ENCODE measurements around the gene RAX2.

Gene RAX2

GRCh38 chr19:3800996-3801395, 29.0 kb upstream of the RAX2 start:
- DNase-seq = no peak

- no peak for DNase-seq
These were observed 26.1 kb upstream of the RAX2 start for GRCh38 chr19:3798137-3798536.

GRCh38 chr19:3796358-3796757, 24.3 kb upstream of the RAX2 start:
- no peak for DNase-seq

- DNase-seq = no peak
These were observed 21.8 kb upstream of the RAX2 start for GRCh38 chr19:3793799-3794198.

GRCh38 chr19:3792114-3792513, 20.1 kb upstream of the RAX2 start:
- DNase-seq = no peak

- no peak for DNase-seq
These were observed 18.9 kb upstream of the RAX2 start for GRCh38 chr19:3790941-3791340.

GRCh38 chr19:3790209-3790734, 18.2 kb upstream of the RAX2 start:
- DNase-seq = no peak

GRCh38 chr19:3788996-3789778, 17.2 kb upstream of the RAX2 start:
- no peak for DNase-seq

- DNase-seq = no peak
These were observed 14.2 kb upstream of the RAX2 start, which contains the start of gene MATK for GRCh38 chr19:3785938-3786824. Gene MATK, minus strand, starts transcription at chr19:3786381. Its CDS starts 1,246 bp downstream, at chr19:3785135.

- no peak for DNase-seq
These were observed 13.5 kb upstream of the RAX2 start for GRCh38 chr19:3785451-3785937.

GRCh38 chr19:3784607-3785450, 12.8 kb upstream of the RAX2 start:
- DNase-seq = no peak

- DNase-seq = no peak
These were observed 11.9 kb upstream of the RAX2 start for GRCh38 chr19:3783660-3784584.

- DNase-seq = no peak
These were observed 10.9 kb upstream of the RAX2 start for GRCh38 chr19:3782903-3783302.

GRCh38 chr19:3782330-3782729, 10.3 kb upstream of the RAX2 start:
- no peak for DNase-seq

GRCh38 chr19:3781603-3782002, 9.6 kb upstream of the RAX2 start:
- no peak for DNase-seq

- no peak for DNase-seq
These were observed 8.8 kb upstream of the RAX2 start for GRCh38 chr19:3780786-3781304.

GRCh38 chr19:3778899-3779723, 7.1 kb upstream of the RAX2 start:
- DNase-seq = no peak

GRCh38 chr19:3778104-3778867, 6.3 kb upstream of the RAX2 start:
- no peak for DNase-seq

GRCh38 chr19:3776479-3777040, 4.5 kb upstream of the RAX2 start:
- no peak for DNase-seq
